ENCODE data around the gene LARGE1.

- no peak for TF ChIP-seq CTCF (IDR thresholded peaks at IDR 0.05; ENCODE audit: low read depth, low read length)
- no peak for TF ChIP-seq MAX (IDR thresholded peaks at IDR 0.05; ENCODE audit: low read depth, low read length)
- no peak for TF ChIP-seq POLR2A (IDR thresholded peaks at IDR 0.05; ENCODE audit: extremely low read depth, insufficient read length)
- TF ChIP-seq MYC (IDR thresholded peaks at IDR 0.05; ENCODE audit: low read depth, low read length), result no peak
Observed at GRCh38 chr22:33555814-33556522, 364.3 kb downstream of the LARGE1 start.

Measured in NB4 (cell line).